Brain microvascular endothelial cell (primary cell): Measurements from ENCODE around the gene CFAP77.
"Not testable (repeated sequence)": the region's sequence is repeated elsewhere in the genome, so short reads cannot be mapped to it uniquely, and the experiment has no call there.

Experiments used
- DNase-seq: peaks from one replicate; pipeline ENCODE4 v3.0.0-alpha.2; 2020
- H3K27ac ChIP-seq: fragments of 250-450 bp; sonication (Bioruptor Pico); 2 replicates; pipeline ENCODE4 v1.5.1; 2020; ENCODE audit warnings: mild to moderate bottlenecking, moderate library complexity
- H3K27me3 ChIP-seq: fragments of 250-450 bp; sonication (Bioruptor Pico); replicated peaks from 2 replicates; pipeline ENCODE4 v1.5.1; 2020; ENCODE audit warnings: mild to moderate bottlenecking
- H3K36me3 ChIP-seq: fragments of 250-450 bp; sonication (Bioruptor Pico); replicated peaks from 2 replicates; pipeline ENCODE4 v1.5.1; 2020; ENCODE audit warnings: mild to moderate bottlenecking
- H3K4me3 ChIP-seq: 2 replicates; pipeline ENCODE4 v1.5.1; 2011; ENCODE audit warnings: low read depth, mild to moderate bottlenecking, control low read depth, low read length, moderate library complexity
- CTCF ChIP-seq: IDR thresholded peaks from 2 replicates; pipeline ENCODE4 v1.5.1; 2011; ENCODE audit warnings: low read depth, mild to moderate bottlenecking, moderate library complexity, low read length, control low read depth, inconsistent platforms; ENCODE audit errors: missing control alignments
- in situ Hi-C: cut with HindIII; loops from 2 replicates; pipeline ENCODE4 v1.10.0; 2017; ENCODE audit warnings: low sequenced_read_pairs, low pct_ligation_motif_present

Gene CFAP77

GRCh38 chr9:132370592-132370991 lies 39.4 kb upstream of the CFAP77 start:
- H3K27me3 ChIP-seq: no peaks in the 10 kb centered on the region
- in situ Hi-C loops: no loop called here
- H3K4me3 ChIP-seq: no peak overlapping the region
- DNase-seq: no peak
- no peak for TF ChIP-seq CTCF
- H3K27ac ChIP-seq: no peak overlapping the region
- peaks cover 4% of the 10 kb centered on the region for H3K36me3 ChIP-seq

DNA sequence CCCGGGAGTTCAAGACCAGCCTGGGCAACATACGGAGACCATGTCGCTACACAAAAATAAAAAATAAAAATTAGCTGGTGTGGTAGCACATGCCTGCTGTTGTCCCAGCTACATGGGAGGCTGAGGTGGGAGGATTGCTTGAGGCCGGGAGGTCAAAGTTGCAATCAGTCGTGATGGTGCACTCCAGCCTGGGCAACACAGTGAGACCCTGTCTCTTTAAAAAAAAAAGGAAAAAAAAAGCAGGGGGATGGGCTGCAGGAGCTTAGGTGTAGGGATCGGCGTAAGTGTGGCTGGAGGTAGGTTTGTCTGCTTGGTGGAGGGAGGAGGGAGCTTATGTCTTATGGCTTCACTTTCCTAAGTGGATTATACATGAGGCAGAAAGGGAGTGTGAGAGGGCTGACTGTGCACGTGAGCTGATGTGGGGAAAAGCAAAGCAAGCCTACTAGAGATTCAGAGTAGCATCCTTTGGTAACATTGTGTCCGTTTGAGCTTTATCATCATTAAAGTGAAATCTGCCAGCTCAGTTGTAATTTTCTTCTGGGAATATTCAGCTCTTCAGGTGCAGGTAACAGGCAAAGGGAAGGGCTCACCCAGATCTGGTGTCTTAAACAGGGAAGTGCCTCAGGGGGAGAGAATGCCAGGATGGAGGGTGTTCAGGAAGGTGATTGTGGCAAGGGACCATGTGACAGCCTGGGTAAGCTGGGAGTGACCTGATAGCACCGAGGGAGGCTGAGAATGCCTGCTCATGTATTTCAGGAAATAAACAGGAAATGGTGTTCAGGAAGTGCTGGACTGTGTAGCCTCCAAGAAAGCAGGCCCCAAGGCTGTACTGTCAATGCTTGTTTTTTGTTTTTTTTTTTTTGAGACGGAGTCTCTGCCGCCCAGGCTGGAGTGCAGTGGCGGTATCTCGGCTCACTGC lies 37.6 kb upstream of the CFAP77 start:
- in situ Hi-C loops: no loop called here
- DNase-seq: no peak
- no peak overlapping the region for H3K4me3 ChIP-seq
- H3K27me3 ChIP-seq: no peaks in the 10 kb centered on the region
- H3K27ac ChIP-seq: no peak overlapping the region
- no peak for TF ChIP-seq CTCF
- peaks cover 14% of the 10 kb centered on the region for H3K36me3 ChIP-seq

- H3K4me3 ChIP-seq, H3K27me3 ChIP-seq, DNase-seq, H3K27ac ChIP-seq, in situ Hi-C loops: not testable (repeated sequence)
- peaks cover 20% of the 10 kb centered on the region for H3K36me3 ChIP-seq
Observed at GRCh38 chr9:132377769-132378168, 32.2 kb upstream of the CFAP77 start.

DNA sequence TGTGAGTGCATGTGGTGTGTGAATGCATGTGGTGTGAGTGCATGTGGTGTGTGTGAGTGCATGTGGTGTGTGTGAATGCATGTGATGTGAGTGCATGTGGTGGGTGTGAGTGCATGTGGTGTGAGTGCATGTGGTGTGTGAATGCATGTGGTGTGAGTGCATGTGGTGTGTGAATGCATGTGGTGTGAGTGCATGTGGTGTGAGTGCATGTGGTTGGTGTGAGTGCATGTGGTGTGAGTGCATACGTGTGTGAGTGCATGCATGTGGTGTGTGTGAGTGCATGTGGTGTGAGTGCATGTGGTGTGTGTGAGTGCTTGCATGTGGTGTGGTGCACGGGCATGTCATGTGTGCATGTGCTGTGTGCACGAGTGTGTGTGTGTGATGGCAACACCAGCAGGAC lies 31.6 kb upstream of the CFAP77 start:
- in situ Hi-C loops, H3K4me3 ChIP-seq, H3K27ac ChIP-seq, H3K27me3 ChIP-seq, DNase-seq: not testable (repeated sequence)
- H3K36me3 ChIP-seq: peaks cover 20% of the 10 kb centered on the region

DNA sequence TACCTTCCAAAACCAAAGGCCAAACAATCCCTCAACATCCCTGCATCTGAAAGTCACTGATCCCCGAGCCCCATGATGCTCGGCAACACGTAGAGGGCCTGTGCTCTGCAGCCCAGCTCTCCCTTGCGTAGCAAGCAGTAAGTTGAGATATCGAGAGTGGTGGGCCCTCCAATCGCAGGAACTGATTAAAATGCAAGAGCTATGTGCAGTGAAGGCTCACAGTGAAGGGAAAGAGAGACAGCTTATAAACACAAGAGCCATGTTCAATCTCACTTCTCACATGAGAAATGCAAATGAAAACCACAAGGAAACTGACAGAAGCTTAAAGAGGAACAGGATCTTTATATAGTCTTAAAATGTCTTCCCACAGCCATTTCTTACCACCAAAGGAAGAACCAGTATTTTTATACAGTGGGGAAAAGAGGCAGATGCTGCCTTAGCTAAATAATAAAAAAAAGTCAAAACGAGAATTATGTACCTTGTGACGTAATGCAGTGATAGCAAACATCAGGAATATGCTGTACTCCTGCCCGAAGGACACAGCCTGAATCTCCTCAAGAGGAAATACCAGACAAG lies 28.0 kb upstream of the CFAP77 start:
- DNase-seq: no peak
- in situ Hi-C loops: no loop called here
- TF ChIP-seq CTCF: no peak
- Histone ChIP-seq H3K27ac (no peak overlapping the region), H3K36me3 (peaks cover 25% of the 10 kb centered on the region), H3K4me3 (no peak overlapping the region), H3K27me3 (no peaks in the 10 kb centered on the region)

- in situ Hi-C loops: no loop called here
- TF ChIP-seq CTCF: no peak
- Histone ChIP-seq H3K36me3 (peaks cover 34% of the 10 kb centered on the region), H3K27me3 (no peaks in the 10 kb centered on the region), H3K4me3 (no peak overlapping the region), H3K27ac (no peak overlapping the region)
- no peak for DNase-seq
Observed at GRCh38 chr9:132383462-132383883, 26.5 kb upstream of the CFAP77 start.

DNA sequence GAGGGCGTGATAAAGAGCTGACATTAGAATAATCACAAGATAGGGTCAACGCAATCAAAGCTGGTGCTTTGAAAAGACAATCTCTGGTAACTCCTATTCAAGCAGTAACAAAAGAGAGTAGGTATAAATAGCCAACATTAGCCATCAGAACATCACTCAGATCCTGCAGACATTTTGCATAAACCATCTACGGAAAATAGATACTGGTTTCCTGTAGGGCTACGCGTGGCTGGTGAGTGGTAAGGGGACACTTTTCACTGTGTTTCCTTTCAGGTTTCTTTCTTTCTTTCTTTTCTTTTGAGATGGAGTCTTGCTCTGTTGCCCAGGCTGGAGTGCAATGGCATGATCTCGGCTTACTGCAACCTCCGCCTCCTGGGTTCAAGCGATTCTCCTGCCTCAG lies 25.6 kb upstream of the CFAP77 start:
- no peak overlapping the region for H3K4me3 ChIP-seq
- in situ Hi-C loops: no loop called here
- DNase-seq: no peak
- H3K27me3 ChIP-seq: no peaks in the 10 kb centered on the region
- H3K36me3 ChIP-seq: peaks cover 37% of the 10 kb centered on the region
- no peak overlapping the region for H3K27ac ChIP-seq
- TF ChIP-seq CTCF: no peak
